WTC11 (cell line): ENCODE measurements around the gene CPVL.

Experiments
- CREB1 ChIP-seq: sonication (generic); formaldehyde crosslinking; IDR thresholded peaks from 2 replicates; pipeline ENCODE4 v1.8.0; 2023; ENCODE audit warnings: mild to moderate bottlenecking, missing genetic modification reagents
- CTCF ChIP-seq: fragments of 200-600 bp; IDR thresholded peaks from 2 replicates; pipeline ENCODE4 v1.8.0; 2022; ENCODE audit warnings: antibody characterized with exemption
- KAT7 ChIP-seq: sonication (generic); formaldehyde crosslinking; IDR thresholded peaks from 2 replicates; pipeline ENCODE4 v1.8.1; 2023; ENCODE audit warnings: missing genetic modification reagents, mild to moderate bottlenecking, borderline replicate concordance
- NR2C2 ChIP-seq: sonication (generic); formaldehyde crosslinking; IDR thresholded peaks from 2 replicates; pipeline ENCODE4 v1.8.0; 2022; ENCODE audit warnings: mild to moderate bottlenecking, missing genetic modification reagents
- ZNF232 ChIP-seq: sonication (generic); formaldehyde crosslinking; IDR thresholded peaks from 2 replicates; pipeline ENCODE4 v1.8.0; 2022; ENCODE audit warnings: mild to moderate bottlenecking, missing genetic modification reagents
- ZNF423 ChIP-seq: fragments of 250-450 bp; sonication (Bioruptor Pico); IDR thresholded peaks from 2 replicates; pipeline ENCODE4 v2.1.2; 2022; ENCODE audit warnings: mild to moderate bottlenecking, moderate library complexity

- no peak for TF ChIP-seq CTCF
- no peak for TF ChIP-seq ZNF423 (CRISPR knock-in tag)
- no peak for TF ChIP-seq CREB1 (CRISPR knock-in tag)
- no peak for TF ChIP-seq NR2C2 (CRISPR knock-in tag)
- no peak for TF ChIP-seq KAT7 (CRISPR knock-in tag)
- TF ChIP-seq ZNF232 (CRISPR knock-in tag) = no peak
These were observed 31.1 kb downstream of the CPVL start for GRCh38 chr7:29115130-29115687.
